OCI-LY3 (cell line): ENCODE results near the gene NRG3.

Experiments
- CTCF ChIP-seq: fragments of 200-600, 300-600 bp; sonication (generic); IDR thresholded peaks from 2 replicates; pipeline ENCODE4 v1.5.1; 2014; ENCODE audit warnings: antibody characterized with exemption, low read length, low read depth
- EZH2phosphoT487 ChIP-seq: fragments of 200-600 bp; shearing (Covaris generic); IDR thresholded peaks from 2 replicates; pipeline ENCODE4 v1.6.1; 2018; ENCODE audit warnings: antibody characterized with exemption, mixed run types, low read depth

- TF ChIP-seq CTCF (no peak), EZH2phosphoT487 (no peak)
Measured at GRCh38 chr10:82208726-82209125, 333.7 kb downstream of the NRG3 start.
